Hematopoietic multipotent progenitor cell treated with erythropoietin and hydrocortisone succinate and interleukin-3 and kit ligand, for 8 days (in vitro differentiated cells): ENCODE data around the gene XPC.

ENCODE experiments used
- DNase-seq: peaks from one replicate; pipeline ENCODE4 v3.0.0-alpha.2; 2015

Gene XPC

DNA sequence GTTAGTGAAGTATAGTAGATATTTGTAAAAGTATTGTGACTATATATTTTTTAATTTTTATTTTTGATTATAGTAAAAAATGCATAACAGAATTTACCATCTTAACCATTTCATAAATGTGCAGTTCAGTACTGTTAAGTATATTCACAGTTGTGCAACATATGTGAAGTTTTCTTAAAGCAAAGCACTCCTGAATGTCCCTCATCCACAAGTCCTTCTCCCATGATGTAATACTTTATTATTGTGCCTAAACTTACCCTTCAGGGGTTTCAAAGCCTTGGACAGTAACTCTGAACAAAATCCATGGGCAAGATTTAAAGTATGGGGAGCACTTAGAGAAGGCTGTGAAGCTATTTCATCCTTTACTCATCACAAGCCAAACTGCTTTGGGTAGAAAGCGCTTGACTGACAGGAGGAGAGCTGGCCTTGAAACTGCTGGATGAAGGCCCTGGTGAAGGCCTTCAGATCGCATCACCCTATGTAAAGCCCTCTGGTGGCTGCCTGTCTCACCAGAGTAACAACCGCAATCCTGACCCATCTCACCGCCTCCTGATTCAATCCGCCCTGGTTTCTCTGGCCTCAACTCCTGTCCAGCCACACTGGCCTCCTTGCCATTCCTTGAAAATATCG is 28.3 kb upstream of the XPC start:
- DNase-seq, result peak; percentile 33

DNA sequence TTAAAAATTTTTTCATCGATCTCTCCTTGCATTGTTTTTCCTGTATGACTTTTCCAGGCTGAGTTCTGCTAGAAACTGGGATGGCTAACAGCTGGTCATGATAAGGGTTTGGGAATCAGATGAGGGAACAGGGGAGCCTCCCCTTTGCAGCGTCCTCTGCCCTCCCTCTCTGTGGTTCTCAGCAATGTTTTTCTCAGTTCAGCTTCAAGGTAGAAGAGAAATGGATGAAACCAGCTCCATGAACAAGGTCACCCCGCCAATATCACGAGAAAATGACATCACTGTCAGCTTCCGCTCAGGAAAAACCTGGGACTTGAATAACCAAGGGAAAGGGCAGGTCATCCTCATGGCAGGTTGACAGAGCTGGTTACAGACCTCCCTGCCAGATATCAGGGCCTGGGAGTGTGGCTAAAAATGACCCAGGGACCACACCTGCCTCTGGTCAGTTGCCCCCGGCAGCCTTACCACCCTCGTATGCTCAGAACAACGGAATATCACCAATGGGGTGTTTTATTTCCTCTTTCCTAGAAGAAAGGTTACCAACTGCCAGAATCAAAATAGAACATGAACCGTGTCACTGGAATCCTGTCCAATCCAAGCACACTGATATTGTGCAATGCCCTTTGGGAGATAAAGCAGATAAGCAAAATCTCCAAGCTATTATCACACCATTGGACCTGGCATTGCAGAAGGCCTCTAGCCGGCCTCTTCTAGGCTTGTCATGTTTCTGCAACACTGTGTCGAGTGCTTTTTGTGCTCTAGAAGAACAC is 26.3 kb upstream of the XPC start:
- DNase-seq, result peak; percentile 70

DNA sequence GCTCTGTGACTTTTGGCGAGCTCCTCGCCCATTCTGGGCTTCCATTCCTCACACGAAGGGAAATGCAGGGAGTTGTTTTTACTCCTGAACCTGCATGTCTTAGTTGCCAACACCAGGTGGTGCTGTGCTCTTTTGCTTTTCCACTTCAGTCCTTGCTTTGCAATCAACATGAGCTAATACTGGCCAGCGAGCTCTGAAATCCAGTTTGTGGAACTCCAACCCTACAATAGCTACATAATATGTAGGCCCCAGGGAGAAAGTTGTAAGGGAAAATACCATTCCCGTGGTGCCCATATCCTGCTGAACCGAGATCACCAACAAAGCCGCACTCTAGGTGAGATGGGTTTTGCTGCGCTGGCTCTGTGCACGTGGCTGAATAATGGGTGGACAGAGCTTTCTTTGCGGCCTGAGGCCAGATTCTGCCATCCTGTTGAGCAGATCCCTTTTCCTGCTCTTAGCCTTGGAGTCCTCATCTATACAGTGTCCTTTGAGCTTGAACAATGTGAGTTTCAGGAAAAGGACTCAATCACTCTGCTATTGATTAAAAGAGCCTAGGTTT is 25.2 kb upstream of the XPC start:
- peak; percentile 84 for DNase-seq

DNA sequence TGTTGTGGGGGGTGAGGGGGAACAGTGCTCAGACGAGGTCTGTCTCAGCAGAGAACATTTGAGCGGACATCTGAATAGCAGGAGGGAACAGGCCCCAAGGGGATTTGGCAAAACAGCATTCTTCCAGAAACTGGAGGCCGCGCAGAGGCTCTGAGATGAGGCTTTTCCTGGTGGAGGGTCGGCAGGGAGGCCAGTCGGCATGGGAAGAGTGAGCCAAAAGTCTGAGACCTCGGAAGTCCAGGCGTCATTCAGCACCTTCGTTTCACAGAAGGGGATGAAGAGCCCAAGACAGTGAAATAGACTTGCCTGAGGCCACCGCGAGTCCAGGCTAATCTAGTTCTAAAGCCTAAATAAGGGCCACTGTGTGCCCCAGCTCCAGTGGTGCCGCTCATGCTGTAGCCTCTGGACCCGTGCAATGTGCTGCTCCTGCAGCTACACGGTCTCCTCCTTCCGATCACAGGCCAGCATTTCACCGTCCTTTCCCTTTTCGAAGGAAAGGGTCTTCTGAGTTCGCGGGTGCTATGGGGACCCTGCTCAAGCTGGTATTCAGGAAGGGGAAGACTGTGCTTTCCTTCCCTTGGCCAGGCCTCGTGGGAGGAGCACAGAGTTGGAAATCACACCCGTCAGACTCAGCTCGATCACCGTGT is 24.6 kb upstream of the XPC start:
- DNase-seq, result no peak

DNA sequence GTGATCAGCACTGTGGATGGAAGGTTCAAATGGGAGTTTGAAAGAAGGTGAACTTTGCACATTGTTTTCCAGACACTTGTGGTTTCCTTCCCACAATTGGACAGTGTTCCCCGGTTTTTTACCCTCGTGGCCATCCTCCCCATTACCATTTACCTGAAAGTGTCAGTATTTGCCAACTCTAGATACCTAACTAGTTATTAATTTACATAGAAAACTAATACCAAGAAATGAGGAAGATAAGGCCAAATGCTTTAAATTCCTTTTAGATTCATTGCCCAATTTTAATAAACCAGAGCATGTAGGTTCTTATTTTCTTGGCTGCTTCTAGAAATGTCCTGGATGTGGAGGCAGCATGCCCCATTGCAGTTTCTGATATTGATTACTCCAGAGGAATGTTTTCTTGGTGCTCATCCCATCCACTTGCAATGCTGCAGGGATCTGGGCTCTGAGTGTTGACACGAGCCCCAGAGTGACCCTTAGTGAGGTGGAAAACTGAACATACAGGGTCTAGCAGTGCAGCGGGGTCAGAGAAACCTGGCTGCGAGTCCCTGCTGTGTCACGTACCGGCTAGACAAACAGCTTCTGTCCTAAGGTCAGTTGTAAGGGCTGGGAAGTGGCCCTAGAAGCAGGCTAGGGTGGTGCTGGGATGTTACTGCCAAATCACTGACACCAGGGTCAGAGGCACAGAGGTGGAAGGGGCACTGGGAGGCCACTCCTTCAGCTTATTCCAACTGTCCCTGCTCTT is 23.7 kb upstream of the XPC start:
- DNase-seq, result no peak

DNA sequence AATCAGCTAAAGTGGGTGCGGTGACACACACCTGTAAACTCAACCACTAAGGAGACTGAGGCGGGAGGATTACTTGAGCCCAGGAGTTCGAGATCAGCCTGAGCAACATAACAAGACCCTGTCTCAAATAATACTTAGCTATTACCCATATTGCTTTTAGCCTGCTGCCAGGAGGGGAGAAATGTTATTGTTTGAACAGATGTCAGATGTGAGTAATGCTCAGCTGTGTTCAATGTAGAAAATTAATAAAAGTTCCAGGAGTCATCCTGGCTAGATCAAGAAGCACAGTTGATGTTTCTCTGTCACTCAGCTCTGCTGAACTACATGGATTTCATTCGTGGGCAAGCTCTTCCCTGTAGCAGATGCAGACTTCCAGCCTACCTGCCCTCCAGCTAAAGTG is 22.4 kb upstream of the XPC start:
- no peak for DNase-seq

DNA sequence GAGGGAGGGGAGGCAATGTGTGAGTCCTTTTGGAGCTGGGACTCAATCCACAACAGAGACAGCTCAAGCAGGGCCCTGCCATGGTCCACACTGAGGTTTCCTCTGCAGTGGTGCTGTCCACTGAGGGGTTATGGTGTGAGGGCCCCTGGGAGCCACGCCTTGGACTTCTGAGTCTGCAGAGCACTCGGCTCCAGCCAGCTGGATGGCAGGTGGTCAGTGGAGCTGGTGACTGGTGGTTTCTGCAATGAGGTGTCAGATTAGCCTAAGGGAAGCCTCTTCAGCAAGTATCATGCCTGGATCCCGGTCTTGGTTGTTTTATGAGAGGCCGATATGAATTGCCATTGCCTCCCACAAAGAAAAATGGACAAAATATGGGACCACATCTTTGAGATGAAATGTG is 21.9 kb upstream of the XPC start:
- DNase-seq, result no peak

DNA sequence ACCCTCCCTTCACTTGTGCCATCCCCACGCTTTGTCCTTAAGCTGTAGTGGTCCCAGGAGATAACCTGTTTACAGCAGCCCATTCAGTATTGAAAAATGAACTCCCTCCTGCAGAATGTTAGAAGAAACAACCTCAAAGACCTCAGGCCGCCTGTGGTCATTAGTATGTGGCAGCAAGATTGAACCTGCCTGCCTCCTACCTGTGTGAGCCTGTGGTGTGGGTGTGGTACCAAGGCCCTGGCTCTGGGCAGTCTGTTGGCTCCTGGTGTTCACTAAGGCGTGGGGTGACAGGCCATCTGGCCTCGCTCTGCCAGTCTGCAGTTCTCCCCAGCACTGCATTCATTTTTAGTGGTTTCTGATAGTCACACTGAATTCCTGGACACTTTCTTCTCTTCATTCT is 21.2 kb upstream of the XPC start:
- DNase-seq, result no peak

DNA sequence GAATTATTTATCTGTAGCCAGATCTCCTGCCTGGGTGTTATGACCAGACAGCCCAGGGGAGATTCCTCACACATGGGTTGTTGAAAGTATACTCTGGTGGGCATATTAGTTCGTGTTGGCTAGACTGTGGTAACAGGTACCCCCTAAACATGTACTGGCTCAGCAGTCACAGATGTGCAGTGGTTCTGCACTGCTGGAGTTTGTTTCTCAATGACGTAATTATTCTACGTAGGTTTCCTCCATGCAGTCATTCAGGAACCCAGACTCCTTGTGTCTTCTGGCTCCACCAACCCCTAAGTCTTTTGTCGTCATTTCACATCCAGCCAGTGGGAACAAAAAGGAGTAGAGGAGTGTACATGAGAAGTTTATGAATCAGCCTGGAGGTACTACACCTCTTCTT is 16.5 kb upstream of the XPC start:
- no peak for DNase-seq

DNA sequence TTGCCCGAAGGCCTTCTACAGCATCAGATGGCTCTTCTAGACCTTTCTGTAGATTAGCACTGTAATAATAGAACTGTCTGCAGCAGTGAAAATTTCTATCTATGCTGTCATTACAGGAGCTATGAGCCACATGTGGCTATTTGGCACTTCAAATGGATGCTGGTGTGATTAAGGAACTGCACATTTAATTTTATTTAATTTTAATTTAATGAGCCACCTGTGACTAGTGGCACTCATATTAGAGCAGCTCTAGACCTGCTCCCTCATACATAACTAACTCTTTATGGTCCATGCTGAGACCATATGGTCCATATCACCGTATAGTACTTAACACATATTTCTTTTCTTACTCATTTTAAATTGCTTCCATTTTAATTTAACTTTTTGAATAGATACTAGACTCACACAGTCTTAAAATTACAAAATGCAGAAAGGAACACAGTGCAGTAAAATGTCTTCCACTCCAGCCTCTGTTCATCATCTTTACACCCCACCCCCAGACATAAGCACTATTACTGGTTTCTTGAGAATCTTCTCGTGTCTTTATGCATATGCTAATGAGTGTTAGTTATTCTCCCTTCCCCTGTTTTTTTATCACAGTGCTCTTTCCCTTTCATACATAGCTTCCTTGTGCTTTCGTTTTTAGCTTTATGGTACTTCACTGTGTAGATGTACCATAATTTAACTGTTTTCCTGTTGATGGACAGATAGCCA is 9.8 kb upstream of the XPC start:
- no peak for DNase-seq

DNA sequence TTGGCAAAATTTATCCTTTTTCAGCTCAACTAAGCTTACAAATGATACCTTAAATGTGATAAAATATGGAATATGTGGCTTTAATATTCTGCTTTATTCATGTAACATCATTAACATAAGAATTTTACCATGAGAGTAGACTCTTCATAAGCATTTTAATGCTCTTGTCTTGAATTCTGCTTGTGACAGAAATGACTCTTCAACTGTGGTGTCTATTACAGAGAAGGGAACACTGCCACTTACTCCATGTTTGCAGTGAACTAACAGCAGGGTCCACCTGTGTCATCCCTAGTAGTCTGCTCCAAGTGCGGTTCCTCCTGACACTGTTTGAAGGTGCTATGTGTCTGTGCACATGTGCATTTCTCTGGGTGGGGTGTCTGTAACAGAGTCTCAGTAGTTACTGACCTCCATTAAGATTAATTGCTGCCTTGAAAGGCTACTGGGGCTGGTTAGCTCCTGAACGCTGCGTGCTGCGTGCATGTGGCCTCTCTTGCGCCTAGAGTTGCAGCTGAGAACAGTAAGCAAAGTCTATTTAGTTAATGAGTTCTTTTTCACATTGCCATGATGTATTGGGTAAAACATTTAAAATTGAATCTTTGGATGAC is 8.6 kb upstream of the XPC start:
- DNase-seq, result no peak

DNA sequence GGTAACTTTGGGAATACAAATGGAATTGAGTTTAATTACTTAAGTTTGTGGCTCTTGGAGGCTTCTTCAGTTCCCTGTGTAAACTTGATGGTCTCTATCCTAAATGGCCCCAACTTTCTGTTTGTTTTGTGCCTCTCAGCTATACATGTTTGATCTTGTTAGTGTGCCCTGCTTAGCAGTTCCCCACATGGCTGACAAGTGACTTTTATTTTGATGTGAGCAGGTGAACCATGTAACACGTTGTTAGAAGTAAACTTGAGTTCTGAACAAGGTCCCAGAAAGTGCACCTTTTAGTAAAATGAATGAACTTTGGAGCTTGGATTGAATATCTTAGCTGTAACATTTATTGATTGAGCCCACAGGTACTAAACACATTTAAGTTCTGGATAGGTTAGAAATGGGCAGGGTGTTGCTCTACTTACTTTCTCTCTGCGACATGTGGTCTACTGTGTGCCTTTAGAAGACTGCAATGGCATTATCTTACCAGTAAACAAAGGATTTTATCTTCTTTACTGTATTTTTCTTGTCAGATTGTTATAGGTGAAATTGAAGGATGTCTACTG is 4.7 kb upstream of the XPC start:
- no peak for DNase-seq

DNA sequence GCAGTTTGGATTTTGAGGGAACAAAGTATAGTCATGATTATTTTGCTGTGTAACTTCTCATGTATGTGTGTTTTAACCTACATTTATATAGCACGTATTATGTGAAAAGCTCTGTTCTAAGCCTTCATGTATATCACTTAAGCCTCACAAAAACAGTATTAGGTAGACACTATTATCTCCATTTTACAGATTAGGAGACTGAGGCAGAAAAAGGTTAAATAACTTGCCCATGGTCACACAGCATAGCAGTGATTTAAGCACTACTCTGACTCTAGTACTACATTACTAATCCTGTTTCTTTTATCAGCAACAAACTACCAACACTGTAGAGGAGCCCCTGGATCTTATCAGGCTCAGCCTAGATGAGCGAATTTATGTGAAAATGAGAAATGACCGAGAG is 2.9 kb upstream of the XPC start:
- DNase-seq, result no peak

DNA sequence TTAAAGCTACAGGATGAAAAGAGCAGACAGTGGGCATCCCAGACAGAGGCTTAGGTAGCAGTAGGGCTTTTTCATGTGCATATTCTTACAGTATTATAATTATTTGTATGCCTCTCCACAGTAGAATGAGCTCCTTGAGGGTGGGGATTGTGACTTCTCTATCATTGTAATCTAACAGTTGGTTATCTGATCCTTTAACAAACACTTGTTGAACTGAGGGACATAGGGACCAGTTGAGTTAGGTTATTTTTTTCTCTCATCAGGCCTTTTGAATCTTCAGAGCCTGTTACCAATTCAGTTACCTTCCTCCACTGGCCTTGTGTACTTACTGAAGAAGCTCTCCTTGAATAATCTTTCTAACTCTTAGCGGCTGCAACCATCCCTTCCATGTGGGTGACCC is 1.4 kb upstream of the XPC start:
- no peak for DNase-seq

DNA sequence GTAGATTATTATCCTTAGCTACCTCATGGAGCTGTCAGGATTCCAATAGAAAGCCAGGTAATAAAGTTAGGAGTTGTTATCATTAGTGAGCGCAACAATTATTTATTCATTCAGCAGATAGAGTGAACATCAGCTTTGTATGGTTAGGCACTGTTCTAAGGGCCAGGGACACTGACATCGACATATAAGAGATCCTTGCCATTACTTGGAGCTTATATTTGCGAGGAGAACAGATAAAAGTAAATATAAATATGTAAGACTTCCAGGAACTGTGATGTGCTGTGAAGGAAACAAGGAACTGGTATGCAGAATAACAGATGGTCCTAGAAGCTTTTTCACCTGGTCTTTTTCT is 689 bp upstream of the XPC start:
- no peak for DNase-seq

DNA sequence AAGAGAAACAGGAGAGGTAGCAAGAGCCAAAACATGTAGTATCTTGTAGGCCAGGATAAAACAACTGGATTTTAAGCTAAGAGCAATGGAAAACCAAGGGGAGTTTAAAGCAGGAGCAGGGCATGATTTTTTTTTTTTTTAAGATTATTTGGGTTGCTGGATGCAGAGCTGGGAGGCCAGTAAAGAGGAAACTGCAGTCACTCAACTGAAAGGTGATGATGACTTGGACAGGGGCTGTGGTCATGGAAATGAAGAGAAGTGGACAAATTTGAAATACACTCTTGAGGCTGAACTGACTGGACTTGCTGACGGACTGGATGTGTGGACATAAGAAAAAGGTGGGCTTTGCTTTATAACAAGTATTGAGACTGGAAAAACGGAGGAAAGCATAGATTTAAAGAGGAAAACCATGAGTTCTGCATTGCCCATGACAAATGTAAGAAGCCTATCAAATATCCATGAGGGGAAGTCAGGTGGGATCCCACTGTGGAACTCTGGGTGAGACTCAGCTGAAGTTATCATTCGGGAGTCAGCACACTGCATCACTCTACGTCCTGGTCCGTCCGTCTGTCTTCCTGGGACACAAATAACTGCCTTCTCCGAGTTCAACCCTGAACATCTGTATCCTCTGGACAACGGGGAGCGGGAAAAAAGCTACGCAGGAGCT is 688 bp downstream of the XPC start:
- DNase-seq, result peak; percentile 15

DNA sequence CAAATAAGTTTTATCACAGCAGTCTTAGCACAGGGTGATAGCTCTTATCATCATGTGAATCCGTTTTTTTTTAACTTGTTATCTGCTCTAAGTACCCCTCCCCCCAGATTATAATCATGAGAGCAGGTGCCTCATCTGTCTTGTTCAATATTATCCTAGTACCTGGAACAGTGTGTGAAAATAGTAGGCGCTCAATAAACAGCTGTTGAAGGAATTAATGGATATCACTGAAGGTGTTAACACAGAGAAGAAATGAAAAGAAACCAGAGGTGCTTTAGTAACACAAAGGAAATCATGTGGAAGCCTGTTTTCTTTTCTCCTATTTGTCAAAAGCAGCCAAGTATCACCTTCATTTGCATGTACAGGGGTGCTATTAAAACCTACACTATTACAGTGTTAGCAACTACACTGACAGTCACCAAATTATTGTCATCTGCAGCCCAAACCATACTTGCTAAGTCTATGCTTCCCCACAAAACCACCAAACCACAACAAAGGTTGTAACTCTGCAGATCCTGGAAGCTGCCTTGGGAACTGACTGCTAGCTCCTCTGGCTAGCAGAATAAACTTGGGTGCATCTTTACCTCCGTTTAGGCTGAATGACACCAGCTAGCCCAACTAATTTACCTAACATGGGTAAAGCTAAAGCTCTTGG is 2.9 kb downstream of the XPC start:
- peak; percentile 62 for DNase-seq

DNA sequence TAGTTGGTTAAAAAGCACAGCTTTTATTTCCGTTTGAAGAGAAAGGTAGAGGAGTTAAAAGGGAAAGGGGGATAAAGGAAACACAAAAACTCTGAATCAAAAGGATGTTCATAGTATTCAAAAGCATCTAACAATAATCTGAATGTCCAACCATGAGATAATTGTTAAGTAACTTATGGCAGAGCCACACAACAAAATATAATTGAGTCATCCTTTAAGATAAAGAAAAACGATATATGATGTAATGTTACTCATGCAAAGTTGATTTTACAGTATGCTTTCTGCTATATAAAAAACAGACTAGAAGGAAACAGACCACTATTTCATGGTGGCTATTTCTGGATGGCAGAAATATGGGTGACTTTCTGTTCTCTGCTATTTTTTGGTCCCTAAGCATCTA is 3.9 kb downstream of the XPC start:
- DNase-seq, result no peak

DNA sequence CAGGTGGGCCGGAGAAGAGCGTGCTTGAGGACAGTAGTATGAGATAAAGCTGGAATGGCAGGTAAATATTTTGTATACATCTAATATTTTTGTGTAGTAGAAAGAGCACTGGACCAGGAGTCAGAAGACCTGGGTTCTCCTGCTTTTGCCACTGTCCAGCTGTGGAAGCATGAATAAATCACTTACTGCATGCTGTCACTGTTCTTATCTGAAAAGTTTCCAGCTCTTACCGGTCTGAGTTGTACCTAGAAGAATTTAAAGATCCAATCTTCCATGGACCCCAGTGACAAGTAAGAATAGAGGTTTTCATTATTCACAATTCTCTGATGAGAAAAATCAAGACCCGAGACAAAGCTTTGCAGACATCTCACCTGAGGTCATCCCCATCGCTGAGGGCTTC is 5.9 kb downstream of the XPC start:
- no peak for DNase-seq

DNA sequence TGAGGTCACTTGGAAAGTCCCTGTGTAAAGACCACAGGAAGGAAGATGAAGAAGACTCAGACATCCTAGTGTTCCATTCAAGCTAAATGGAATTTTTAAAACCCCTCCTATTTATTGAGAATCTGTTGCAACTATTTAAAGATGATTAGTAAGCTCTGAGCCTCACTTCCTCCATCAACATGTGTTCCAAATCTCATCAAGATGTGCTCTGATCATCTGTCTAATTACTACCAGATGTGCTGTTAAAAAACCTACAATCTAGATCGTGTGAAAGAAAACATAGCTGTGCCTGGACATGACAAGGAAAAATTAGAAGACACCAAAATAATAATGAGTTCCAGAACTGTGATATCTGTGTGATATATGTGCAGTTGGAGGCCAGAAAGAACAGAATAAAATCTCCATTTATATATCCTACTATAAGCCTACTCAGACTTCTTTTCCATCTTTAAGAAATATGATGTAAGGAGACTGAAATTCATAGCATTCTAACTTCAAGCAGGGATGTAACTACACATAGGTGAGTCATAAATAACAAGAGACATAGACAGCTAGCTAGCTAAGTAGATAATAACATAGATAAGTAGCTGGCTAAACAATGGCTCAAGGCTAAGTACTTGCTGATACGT is 7.8 kb downstream of the XPC start:
- no peak for DNase-seq
